Endothelial cell of umbilical vein (primary cell): ENCODE measurements around the gene ATP2B2. TPM values are rescaled to one million over a fixed set of nuclear protein-coding genes. Genes with fewer than 3 reads are reported as not detected.

Source experiments
- BruUV-seq: library from RNA; stranded (reverse); fragments of 400-500 nt; replicated peaks from 2 replicates; lab custom pipeline; 2021; lab: Mats Ljungman, UMichigan
- CTCF ChIA-PET: fragments of 300-600, 350-600 bp; sonication (Branson Sonifier 250); formaldehyde crosslinking; loops from one replicate; lab custom pipeline; 2021; ENCODE audit warnings: antibody characterized with exemption, inconsistent platforms; lab: Charles Lee
- POLR2A ChIA-PET: fragments of 300-600, 350-600 bp; sonication (Branson Sonifier 250); formaldehyde crosslinking; loops from one replicate; lab custom pipeline; 2021; ENCODE audit warnings: antibody characterized with exemption, inconsistent platforms; lab: Charles Lee
- DNase-seq: peaks from one replicate; pipeline ENCODE4 v3.0.0-alpha.2; 2011; ENCODE audit warnings: low read depth, low spot score
- FAIRE-seq: peaks from 2 replicates; lab custom pipeline; 2011; peaks lifted over from hg19 to GRCh38; lab: Jason Lieb, UNC
- H2AFZ ChIP-seq: 2 replicates; pipeline ENCODE4 v1.6.0; 2012; ENCODE audit warnings: low read depth, low read length, control low read depth, inconsistent platforms
- H3K27ac ChIP-seq: 2 replicates; pipeline ENCODE4 v1.5.1; 2011; ENCODE audit warnings: low read depth, mild to moderate bottlenecking, control low read depth, low read length, moderate library complexity; ENCODE audit not compliant: insufficient read depth
- H3K27me3 ChIP-seq, 2 experiments: 2 replicates each; pipeline versions ENCODE4 v1.6.0 to v1.6.1; 2011; ENCODE audit warnings: low read length in 2 of 2, mixed read lengths in 1 of 2; ENCODE audit not compliant: control insufficient read depth in 2 of 2, insufficient read depth in 2 of 2
- H3K36me3 ChIP-seq, 2 experiments: 2 replicates in 1 of 2; 3 replicates in 1 of 2; pipeline ENCODE4 v1.5.1; 2011; ENCODE audit warnings: low read length in 2 of 2, mild to moderate bottlenecking in 1 of 2, moderate library complexity in 1 of 2; ENCODE audit not compliant: control insufficient read depth in 2 of 2, insufficient read depth in 2 of 2; ENCODE audit errors: extremely low read depth in 1 of 2
- H3K4me1 ChIP-seq: 3 replicates; pipeline ENCODE4 v1.5.1; 2011; ENCODE audit warnings: mild to moderate bottlenecking, low read length; ENCODE audit not compliant: control insufficient read depth, insufficient read depth; ENCODE audit errors: extremely low read depth
- H3K4me2 ChIP-seq: 2 replicates; pipeline ENCODE4 v1.6.1; 2011; ENCODE audit warnings: low read length, control low read depth, mixed read lengths; ENCODE audit not compliant: insufficient read depth
- H3K4me3 ChIP-seq, 3 experiments: fragments of 200-600 bp in 1 of 3; sonication (generic), shearing (Covaris generic) in 1 of 3; replicated peaks in 1 of 3; 2 replicates each; pipeline ENCODE4 v1.5.1; 2011 to 2016; ENCODE audit warnings: control low read depth in 3 of 3, low read length in 3 of 3, mild to moderate bottlenecking in 2 of 3, inconsistent platforms in 1 of 3, low read depth in 1 of 3, moderate library complexity in 1 of 3; ENCODE audit not compliant: insufficient read depth in 1 of 3
- H3K79me2 ChIP-seq: 2 replicates; pipeline ENCODE4 v1.6.0; 2012; ENCODE audit warnings: low read length, inconsistent platforms; ENCODE audit not compliant: control insufficient read depth, insufficient read depth
- H3K9ac ChIP-seq: replicated peaks from 2 replicates; pipeline ENCODE3; 2011; ENCODE audit warnings: low read length, control low read depth; ENCODE audit not compliant: insufficient read depth; ENCODE audit errors: extremely low read depth
- H3K9me1 ChIP-seq: replicated peaks from 3 replicates; pipeline ENCODE4 v1.6.0; 2011; ENCODE audit warnings: mild to moderate bottlenecking, low read length; ENCODE audit not compliant: control insufficient read depth, insufficient read depth; ENCODE audit errors: extremely low read depth
- H3K9me3 ChIP-seq: replicated peaks from 2 replicates; pipeline ENCODE4 v1.5.1; 2012; ENCODE audit warnings: low read length, inconsistent platforms; ENCODE audit not compliant: control insufficient read depth, insufficient read depth
- H4K20me1 ChIP-seq: replicated peaks from 2 replicates; pipeline ENCODE3; 2011; ENCODE audit warnings: mild to moderate bottlenecking, low read length; ENCODE audit not compliant: control insufficient read depth, insufficient read depth; ENCODE audit errors: extremely low read depth
- CTCF ChIP-seq, 2 donors: IDR thresholded peaks; 1 replicate in 1 of 2; 2 replicates in 1 of 2; pipeline ENCODE4 v1.5.1; 2011; ENCODE audit warnings: low read length in 2 of 2, mild to moderate bottlenecking in 2 of 2, moderate library complexity in 2 of 2, control low read depth in 1 of 2, inconsistent platforms in 1 of 2, low read depth in 1 of 2; ENCODE audit not compliant: insufficient read depth in 1 of 2; ENCODE audit errors: extremely low read depth in 1 of 2
- EZH2 ChIP-seq: IDR thresholded peaks from 2 replicates; pipeline ENCODE4 v1.6.1; 2012; ENCODE audit warnings: borderline replicate concordance, low read depth, mild to moderate bottlenecking, moderate library complexity, low read length, inconsistent platforms; ENCODE audit not compliant: severe bottlenecking
- JUN ChIP-seq: IDR thresholded peaks from 2 replicates; pipeline ENCODE4 v1.6.1; 2011; ENCODE audit warnings: borderline replicate concordance, low read depth; ENCODE audit not compliant: insufficient read length, insufficient read depth
- dilution Hi-C: fragments of 300-500 bp; cut with MboI; formaldehyde crosslinking; loops from one replicate; pipeline ENCODE4 v1.15.0; 2019; ENCODE audit warnings: low sequenced_read_pairs; ENCODE audit not compliant: extremely low pct_ligation_motif_present
- intact Hi-C: fragments of 100-400 bp; cut with micrococcal nuclease; formaldehyde crosslinking; loops from one replicate; pipeline ENCODE4 v1.10.0; 2022
- polyA plus RNA-seq, 4 experiments: library from polyadenylated mRNA; depleted of rRNA in 3 of 4; stranded (reverse) in 3 of 4; unstranded in 1 of 4; fragments of >200 nt; gene quantifications; 2 replicates each; pipeline versions ENCODE4 v1.2.1 to v1.2.3, GENCODE V29; 2011 to 2012; ENCODE audit warnings: missing spikeins in 1 of 4
- total RNA-seq: library from RNA; stranded (reverse); gene quantifications from 2 replicates; pipeline ENCODE4 v1.2.3, GENCODE V29; 2021

Gene ATP2B2
- total and polyA plus RNA-seq, 2 donors (not counting 3 experiments of a cell fraction or from before 2014, with no cell fraction given): not detected

- CTCF ChIA-PET: no interaction called here
- H3K4me1 ChIP-seq: no peaks in the 10 kb centered on the region
- TF ChIP-seq EZH2 (peak; percentile 1), CTCF (IDR thresholded peaks at IDR 0.05; ENCODE audit: extremely low read depth in 1 of 2, insufficient read depth in 1 of 2, low read depth in 1 of 2, low read length in 2 of 2) (no peak), JUN (no peak)
- no peak overlapping the region for H2AFZ ChIP-seq
- no peak overlapping the region for H3K4me3 ChIP-seq
- no peaks in the 10 kb centered on the region for H3K9me1 ChIP-seq
- DNase-seq (no peak), FAIRE-seq (no peak)
- H3K4me2 ChIP-seq: no peak overlapping the region
- dilution Hi-C loops (no loop called here), intact Hi-C loops (no loop called here)
- no peak overlapping the region for H3K27ac ChIP-seq
- BruUV-seq: no TSS peak
- H3K27me3 ChIP-seq: peaks cover 10 to 12% of the 10 kb centered on the region in 2 experiments
- POLR2A ChIA-PET: no interaction called here
- H3K9me3 ChIP-seq: no peaks in the 10 kb centered on the region
- no peaks in the 10 kb centered on the region for H4K20me1 ChIP-seq
- H3K79me2 ChIP-seq: no peaks in the 10 kb centered on the region
- no peaks in the 10 kb centered on the region for H3K36me3 ChIP-seq
- H3K9ac ChIP-seq: no peak overlapping the region
These were observed 976 bp downstream of the ATP2B2 start for GRCh38 chr3:10504171-10505049.
